NCI-H1694 (cell line): ENCODE results near the gene TSHZ3.

Source experiments
- DNase-seq: peaks from one replicate; lab custom pipeline; 2025; lab: John Stamatoyannopoulos, UW

Gene TSHZ3

GRCh38 chr19:31353833-31354232, 4.6 kb upstream of the TSHZ3 start:
- no peak for DNase-seq

GRCh38 chr19:31352782-31353651, 3.8 kb upstream of the TSHZ3 start:
- no peak for DNase-seq

GRCh38 chr19:31352296-31352781, 3.1 kb upstream of the TSHZ3 start:
- DNase-seq = no peak

GRCh38 chr19:31351855-31352195, 2.6 kb upstream of the TSHZ3 start:
- DNase-seq = no peak

- DNase-seq = no peak
Observed at GRCh38 chr19:31351056-31351854, 2.0 kb upstream of the TSHZ3 start.

GRCh38 chr19:31350693-31351055, 1.4 kb upstream of the TSHZ3 start:
- DNase-seq = no peak

- DNase-seq = no peak
Observed at GRCh38 chr19:31350033-31350692, 927 bp upstream of the TSHZ3 start.

GRCh38 chr19:31348481-31349159, 616 bp downstream of the TSHZ3 start:
- no peak for DNase-seq

GRCh38 chr19:31347828-31348392, 1.3 kb downstream of the TSHZ3 start:
- DNase-seq = no peak

GRCh38 chr19:31347354-31347753, 1.9 kb downstream of the TSHZ3 start:
- no peak for DNase-seq

GRCh38 chr19:31346184-31347059, 2.8 kb downstream of the TSHZ3 start:
- DNase-seq = no peak

GRCh38 chr19:31344403-31344802, 4.8 kb downstream of the TSHZ3 start:
- DNase-seq = no peak

GRCh38 chr19:31342926-31343325, 6.3 kb downstream of the TSHZ3 start:
- no peak for DNase-seq

GRCh38 chr19:31340042-31341025, 8.9 kb downstream of the TSHZ3 start:
- DNase-seq = no peak

- no peak for DNase-seq
Observed at GRCh38 chr19:31339411-31339810, 9.8 kb downstream of the TSHZ3 start.

- no peak for DNase-seq
Observed at GRCh38 chr19:31338069-31338776, 11.0 kb downstream of the TSHZ3 start.

GRCh38 chr19:31337008-31337914, 12.0 kb downstream of the TSHZ3 start:
- no peak for DNase-seq

GRCh38 chr19:31335716-31336115, 13.5 kb downstream of the TSHZ3 start:
- DNase-seq = no peak
